Esophagus muscularis mucosa (tissue), 3 donors: ENCODE data around the gene NTF3.

ENCODE experiments used
- CTCF ChIP-seq, 3 experiments: fragments of 200-600 bp in 2 of 3; fragments of 450-650 bp in 1 of 3; sonication (generic) in 2 of 3; IDR thresholded peaks; one replicate each; pipeline ENCODE4 v1.5.1; 2017 to 2019; ENCODE audit warnings: antibody characterized with exemption in 3 of 3, mild to moderate bottlenecking in 2 of 3, moderate library complexity in 1 of 3
- POLR2A ChIP-seq: fragments of 450-650 bp; IDR thresholded peaks from one replicate; pipeline ENCODE4 v1.6.1; 2017; ENCODE audit warnings: antibody characterized with exemption, moderate library complexity, mild to moderate bottlenecking, low read depth

DNA sequence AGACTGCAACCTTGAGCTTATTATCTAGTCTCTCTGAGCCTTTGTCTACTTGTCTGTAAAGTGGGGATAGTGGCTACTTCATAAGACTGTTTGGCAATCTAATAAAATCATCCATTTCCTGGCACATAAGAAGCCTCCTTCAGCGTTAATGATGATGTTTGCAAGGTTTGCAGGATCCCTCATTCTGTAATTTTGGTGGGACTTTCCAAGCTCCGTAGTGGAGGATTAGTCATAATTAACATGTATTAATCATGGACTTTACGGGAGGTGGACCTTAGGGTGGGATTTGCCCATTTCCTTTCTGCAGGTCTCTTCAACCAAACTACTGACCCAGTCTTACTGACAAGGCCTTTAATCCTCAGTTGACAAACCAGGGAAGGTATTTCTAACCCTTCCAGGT lies 66.2 kb downstream of the NTF3 start:
- TF ChIP-seq POLR2A, result no peak
- TF ChIP-seq CTCF (IDR thresholded peaks at IDR 0.05), result no peak
